Calu3 (cell line): Measurements from ENCODE around the gene BRD2. TPM values are rescaled to one million over a fixed set of nuclear protein-coding genes. Genes with fewer than 3 reads are reported as not detected.

ENCODE experiments used
- BruUV-seq: library from RNA; stranded (reverse); fragments of 400-500 nt; replicated peaks from 2 replicates; lab custom pipeline; 2021; lab: Mats Ljungman, UMichigan
- CTCF ChIA-PET: fragments of 300-600 bp; sonication (Branson Sonifier 250); formaldehyde crosslinking; loops from one replicate; lab custom pipeline; 2022; ENCODE audit warnings: antibody characterized with exemption; lab: Charles Lee
- DNase-seq: peaks from one replicate; pipeline ENCODE4 v3.0.0; 2022
- H3K27ac Mint-ChIP-seq: one replicate; pipeline ENCODE4 v1.8.0; 2022; ENCODE audit warnings: mixed read lengths; ENCODE audit not compliant: unreplicated experiment
- H3K27me3 Mint-ChIP-seq: one replicate; pipeline ENCODE4 v1.8.0; 2022; ENCODE audit warnings: mixed read lengths; ENCODE audit not compliant: unreplicated experiment
- H3K36me3 Mint-ChIP-seq: one replicate; pipeline ENCODE4 v1.8.0; 2022; ENCODE audit warnings: mild to moderate bottlenecking, moderate library complexity, mixed read lengths; ENCODE audit not compliant: insufficient read depth, unreplicated experiment
- H3K4me1 Mint-ChIP-seq: one replicate; pipeline ENCODE4 v1.8.0; 2022; ENCODE audit warnings: mild to moderate bottlenecking, low read depth, mixed read lengths; ENCODE audit not compliant: unreplicated experiment
- H3K4me3 Mint-ChIP-seq: one replicate; pipeline ENCODE4 v1.8.0; 2022; ENCODE audit warnings: mild to moderate bottlenecking, low read depth, moderate library complexity, mixed read lengths; ENCODE audit not compliant: unreplicated experiment
- H3K9me3 Mint-ChIP-seq: one replicate; pipeline ENCODE4 v1.8.0; 2022; ENCODE audit warnings: low read depth, mixed read lengths; ENCODE audit not compliant: unreplicated experiment
- CTCF ChIP-seq: fragments of 200-600 bp; IDR thresholded peaks from one replicate; pipeline ENCODE4 v1.8.0; 2022; ENCODE audit warnings: antibody characterized with exemption; ENCODE audit not compliant: unreplicated experiment
- intact Hi-C: fragments of 100-400 bp; cut with micrococcal nuclease; formaldehyde crosslinking; loops from one replicate; pipeline ENCODE4 v1.10.0; 2022; ENCODE audit not compliant: unreplicated experiment
- total RNA-seq: library from RNA; stranded (reverse); gene quantifications from 2 replicates; pipeline ENCODE4 v1.2.3, GENCODE V29; 2022

The BRD2 gene
- total RNA-seq, 1 experiment from 2014 or later, result 356 TPM

DNA sequence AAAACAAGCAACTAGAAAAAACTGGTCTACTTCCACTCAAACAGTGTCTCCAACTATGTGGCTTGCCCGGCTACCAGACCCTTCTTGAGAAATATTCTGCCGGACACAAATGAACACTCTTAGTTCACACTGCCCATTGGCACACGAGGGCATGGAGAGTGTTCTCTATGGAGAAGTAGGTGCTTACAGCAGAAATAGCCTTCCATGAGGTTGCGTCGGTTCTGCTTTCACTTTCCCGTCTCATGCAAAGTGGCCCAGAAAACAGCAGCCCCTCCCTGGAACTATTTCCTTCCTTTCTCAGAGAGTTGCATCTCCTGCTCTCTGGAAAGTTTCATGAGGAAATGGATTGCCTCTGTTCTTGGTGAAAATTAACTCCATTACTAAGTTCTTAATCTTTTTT lies 50.5 kb downstream of the BRD2 start:
- BruUV-seq, result no TSS peak
- CTCF ChIA-PET, result interaction anchor here (0.8 to 2.3 kb wide), 4 partner anchors 93 to 229 kb away, joined by 4 to 8 read pairs (median 4); no protein-coding TSS in a partner anchor
- Mint-ChIP-seq H3K4me3 (peak overlapping the region; percentile 17), H3K27me3 (peaks cover 38% of the 10 kb centered on the region), H3K4me1 (peaks cover 37% of the 10 kb centered on the region), H3K27ac (peak overlapping the region; percentile 19), H3K36me3 (no peaks in the 10 kb centered on the region), H3K9me3 (no peaks in the 10 kb centered on the region)
- TF ChIP-seq CTCF, result no peak
- intact Hi-C loops, result no loop called here
- DNase-seq, result peak; percentile 66

DNA sequence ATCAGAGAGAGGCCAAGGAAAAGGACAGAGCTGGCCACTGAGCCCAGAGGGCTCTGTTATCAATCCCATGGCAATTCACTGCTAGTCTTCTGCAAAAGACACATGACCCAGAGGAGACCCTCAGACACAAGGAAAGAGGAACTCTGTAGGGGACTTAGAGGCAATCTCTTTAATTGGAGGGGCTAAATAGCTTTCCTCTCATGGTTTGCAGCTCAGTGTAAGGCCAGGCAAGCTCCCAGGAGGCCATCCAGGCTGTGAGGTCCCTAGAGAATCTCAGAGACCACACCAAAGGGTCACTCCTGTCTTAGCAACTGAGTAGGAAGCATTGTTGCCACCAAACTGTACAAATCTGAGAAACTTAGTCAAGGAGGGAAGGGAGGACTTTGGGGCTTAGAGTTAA lies 51.0 kb downstream of the BRD2 start:
- H3K36me3 Mint-ChIP-seq, result no peaks in the 10 kb centered on the region
- peak overlapping the region; percentile 17 for H3K4me3 Mint-ChIP-seq
- peaks cover 37% of the 10 kb centered on the region for H3K4me1 Mint-ChIP-seq
- CTCF ChIA-PET, result interaction anchor here (0.8 to 2.3 kb wide), 4 partner anchors 93 to 229 kb away, joined by 4 to 8 read pairs (median 4); no protein-coding TSS in a partner anchor
- peaks cover 38% of the 10 kb centered on the region for H3K27me3 Mint-ChIP-seq
- H3K9me3 Mint-ChIP-seq, result no peaks in the 10 kb centered on the region
- H3K27ac Mint-ChIP-seq, result peak overlapping the region; percentile 19
- TF ChIP-seq CTCF, result no peak
- BruUV-seq, result no TSS peak
- DNase-seq, result no peak
- intact Hi-C loops, result no loop called here

DNA sequence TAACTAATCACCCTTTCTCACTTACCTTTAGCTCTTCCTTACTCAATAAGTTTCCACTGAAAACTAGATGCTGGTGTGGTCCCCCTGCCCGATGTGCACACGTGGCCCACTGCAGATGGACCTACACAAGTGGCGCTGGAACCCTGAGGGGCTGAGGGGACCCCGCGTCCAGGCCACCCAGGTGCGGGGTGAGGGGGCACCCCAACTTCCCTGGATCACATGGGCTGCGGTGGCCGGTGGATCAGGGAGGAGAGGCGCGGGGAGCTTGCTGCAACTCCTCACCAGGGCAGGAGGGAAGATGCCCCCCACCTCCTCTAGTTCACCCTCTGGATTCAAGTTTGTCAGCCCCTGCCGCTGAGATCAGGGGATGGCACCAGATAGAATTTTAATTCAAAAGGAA lies 53.5 kb downstream of the BRD2 start:
- H3K9me3 Mint-ChIP-seq, result no peaks in the 10 kb centered on the region
- DNase-seq, result no peak
- no peak overlapping the region for H3K27ac Mint-ChIP-seq
- peaks cover 38% of the 10 kb centered on the region for H3K27me3 Mint-ChIP-seq
- BruUV-seq, result no TSS peak
- no peak overlapping the region for H3K4me3 Mint-ChIP-seq
- CTCF ChIA-PET, result no interaction called here
- no peak for TF ChIP-seq CTCF
- intact Hi-C loops, result no loop called here
- peaks cover 29% of the 10 kb centered on the region for H3K4me1 Mint-ChIP-seq
- H3K36me3 Mint-ChIP-seq, result no peaks in the 10 kb centered on the region

DNA sequence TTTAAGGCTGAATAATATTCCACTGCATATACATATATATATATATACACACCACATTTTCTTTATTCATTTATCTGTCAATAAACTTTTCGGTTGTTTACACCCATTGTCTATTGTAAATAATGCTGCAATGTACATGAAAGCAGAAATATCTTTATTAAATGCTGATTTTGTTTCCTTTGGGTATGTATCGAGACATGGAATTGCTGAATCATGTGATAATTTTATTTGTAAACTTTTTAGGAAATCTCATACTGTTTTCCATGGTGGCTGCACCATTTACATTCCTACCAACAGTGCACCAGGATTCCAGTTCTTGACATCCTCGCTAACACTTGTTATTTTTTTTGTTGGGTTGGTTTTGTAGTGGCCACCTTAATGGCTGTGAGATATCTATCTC lies 55.1 kb downstream of the BRD2 start:
- TF ChIP-seq CTCF, result no peak
- no peak overlapping the region for H3K4me3 Mint-ChIP-seq
- BruUV-seq, result no TSS peak
- H3K27ac Mint-ChIP-seq, result no peak overlapping the region
- DNase-seq, result no peak
- peaks cover 33% of the 10 kb centered on the region for H3K27me3 Mint-ChIP-seq
- no peaks in the 10 kb centered on the region for H3K9me3 Mint-ChIP-seq
- no peaks in the 10 kb centered on the region for H3K36me3 Mint-ChIP-seq
- CTCF ChIA-PET, result no interaction called here
- intact Hi-C loops, result no loop called here
- peaks cover 16% of the 10 kb centered on the region for H3K4me1 Mint-ChIP-seq
